PC-3 (cell line): ENCODE data around the gene TBC1D2B. TPM values are rescaled to one million over a fixed set of nuclear protein-coding genes. Genes with fewer than 3 reads are reported as not detected.
"Not testable (repeated sequence)": the region's sequence is repeated elsewhere in the genome, so short reads cannot be mapped to it uniquely, and the experiment has no call there.

Experiments used
- ATAC-seq: fragments of 200-7000 bp; cut with Tn5 transposase; 2 replicates; pipeline ENCODE4 v1.9.1; 2020; ENCODE audit warnings: mild to moderate bottlenecking, moderate library complexity
- BruUV-seq: library from RNA; stranded (reverse); fragments of 400-500 nt; replicated peaks from 2 replicates; lab custom pipeline; 2021; lab: Mats Ljungman, UMichigan
- CTCF ChIA-PET: fragments of 300-600 bp; sonication (Branson Sonifier 250); formaldehyde crosslinking; loops from one replicate; lab custom pipeline; 2022; ENCODE audit warnings: antibody characterized with exemption; lab: Charles Lee
- POLR2A ChIA-PET: fragments of 300-600 bp; sonication (Branson Sonifier 250); formaldehyde crosslinking; loops from one replicate; lab custom pipeline; 2022; ENCODE audit warnings: antibody characterized with exemption; ENCODE audit not compliant: unreplicated experiment; lab: Charles Lee
- DNase-seq: peaks from one replicate; pipeline ENCODE4 v3.0.0-alpha.2; 2015
- H2AFZ ChIP-seq: fragments of 300-600 bp; sonication (generic); 2 replicates; pipeline ENCODE4 v1.6.0; 2016; ENCODE audit warnings: antibody characterized with exemption, low read length
- H3F3A ChIP-seq: fragments of 300-600 bp; sonication (generic); one replicate; pipeline ENCODE4 v1.6.0; 2017; ENCODE audit warnings: antibody characterized with exemption, low read length, control low read depth, mild to moderate bottlenecking; ENCODE audit not compliant: unreplicated experiment
- H3K27ac ChIP-seq: fragments of 300-600 bp; sonication (generic); 2 replicates; pipeline ENCODE4 v1.5.1; 2016; ENCODE audit warnings: mild to moderate bottlenecking, low read length
- H3K27me3 ChIP-seq: fragments of 300-600 bp; sonication (generic); 2 replicates; pipeline ENCODE4 v1.6.1; 2016; ENCODE audit warnings: low read length, mixed read lengths
- H3K36me3 ChIP-seq: fragments of 300-600 bp; sonication (generic); 2 replicates; pipeline ENCODE4 v1.6.1; 2016; ENCODE audit warnings: low read depth, mixed run types, low read length, mixed read lengths
- H3K4me1 ChIP-seq: fragments of 300-600 bp; sonication (generic); 2 replicates; pipeline ENCODE4 v1.5.1; 2016; ENCODE audit warnings: low read length; ENCODE audit not compliant: insufficient read depth
- H3K4me2 ChIP-seq: fragments of 300-600 bp; sonication (generic); 2 replicates; pipeline ENCODE4 v1.6.0; 2016; ENCODE audit warnings: low read length
- H3K4me3 ChIP-seq: fragments of 300-600 bp; sonication (generic); 2 replicates; pipeline ENCODE4 v1.5.1; 2016; ENCODE audit warnings: mild to moderate bottlenecking, low read length, mixed read lengths
- H3K79me2 ChIP-seq: fragments of 300-600 bp; sonication (generic); 2 replicates; pipeline ENCODE4 v1.6.1; 2017; ENCODE audit warnings: low read length, mixed read lengths
- H3K9ac ChIP-seq: fragments of 300-600 bp; sonication (generic); 2 replicates; pipeline ENCODE4 v1.6.0; 2016; ENCODE audit warnings: mild to moderate bottlenecking, low read length
- H3K9me2 ChIP-seq: fragments of 300-600 bp; sonication (generic); replicated peaks from 2 replicates; pipeline ENCODE4 v1.6.1; 2016; ENCODE audit warnings: mixed run types, low read length, mixed read lengths
- H3K9me3 ChIP-seq: fragments of 300-600 bp; sonication (generic); 2 replicates; pipeline ENCODE4 v1.6.1; 2016; ENCODE audit warnings: low read length, mixed read lengths
- H4K20me1 ChIP-seq: fragments of 300-600 bp; sonication (generic); 2 replicates; pipeline ENCODE4 v1.6.1; 2016; ENCODE audit warnings: low read length, mixed read lengths
- intact Hi-C: fragments of 100-400 bp; cut with micrococcal nuclease; formaldehyde crosslinking; loops from 2 replicates; pipeline ENCODE4 v1.9.0; 2023
- total RNA-seq: library from RNA; depleted of rRNA; stranded (reverse); fragments of >200 nt; gene quantifications from 2 replicates; pipeline ENCODE4 v1.2.3, GENCODE V29; 2014

Gene TBC1D2B
- total RNA-seq, 1 experiment from 2014 or later, result 19.0 TPM

- H3K9me2 ChIP-seq, H3K36me3 ChIP-seq, BruUV-seq, H3K4me3 ChIP-seq, H3F3A ChIP-seq, CTCF ChIA-PET, H3K27ac ChIP-seq, H2AFZ ChIP-seq, intact Hi-C loops, DNase-seq, H4K20me1 ChIP-seq, H3K9ac ChIP-seq, H3K27me3 ChIP-seq, H3K9me3 ChIP-seq, H3K79me2 ChIP-seq, ATAC-seq, H3K4me2 ChIP-seq, POLR2A ChIA-PET: not testable (repeated sequence)
- H3K4me1 ChIP-seq, result peaks cover 22% of the 10 kb centered on the region
These were observed 80.3 kb downstream of the TBC1D2B start for GRCh38 chr15:77997221-77997620.

GRCh38 chr15:77996713-77997171 is 80.8 kb downstream of the TBC1D2B start:
- H3K4me2 ChIP-seq, BruUV-seq, H3K9me2 ChIP-seq, H3F3A ChIP-seq, H3K4me3 ChIP-seq, POLR2A ChIA-PET, H4K20me1 ChIP-seq, DNase-seq, H2AFZ ChIP-seq, H3K27me3 ChIP-seq, CTCF ChIA-PET, H3K79me2 ChIP-seq, H3K27ac ChIP-seq, H3K9ac ChIP-seq, H3K36me3 ChIP-seq, intact Hi-C loops, H3K9me3 ChIP-seq, ATAC-seq: not testable (repeated sequence)
- H3K4me1 ChIP-seq, result peaks cover 22% of the 10 kb centered on the region

- not testable (repeated sequence) for BruUV-seq
These were observed 81.3 kb downstream of the TBC1D2B start for GRCh38 chr15:77996226-77996625.

GRCh38 chr15:77995537-77995918 is 82.0 kb downstream of the TBC1D2B start:
- H3K4me2 ChIP-seq, H3K79me2 ChIP-seq, H4K20me1 ChIP-seq, CTCF ChIA-PET, H3K36me3 ChIP-seq, H3K9me3 ChIP-seq, BruUV-seq, H3K9ac ChIP-seq, H3K27ac ChIP-seq, POLR2A ChIA-PET, DNase-seq, H3K4me3 ChIP-seq, H3K27me3 ChIP-seq, H3F3A ChIP-seq, intact Hi-C loops, H3K9me2 ChIP-seq, H2AFZ ChIP-seq, ATAC-seq: not testable (repeated sequence)
- H3K4me1 ChIP-seq, result peaks cover 22% of the 10 kb centered on the region

More at GRCh38 chr15:77996226-77996625, 81.3 kb downstream of the TBC1D2B start:
- H3K9me3 ChIP-seq, H3K4me3 ChIP-seq, POLR2A ChIA-PET, H3K36me3 ChIP-seq, intact Hi-C loops, H3K9me2 ChIP-seq, CTCF ChIA-PET, H2AFZ ChIP-seq, H3K4me2 ChIP-seq, H3K27ac ChIP-seq, H3K27me3 ChIP-seq, ATAC-seq, DNase-seq, H4K20me1 ChIP-seq, H3K9ac ChIP-seq, H3F3A ChIP-seq, H3K79me2 ChIP-seq: not testable (repeated sequence)
- H3K4me1 ChIP-seq, result peaks cover 22% of the 10 kb centered on the region
